SK-N-SH (cell line): ENCODE measurements around the gene MPV17. TPM values are rescaled to one million over a fixed set of nuclear protein-coding genes. Genes with fewer than 3 reads are reported as not detected.

Experiments
- CTCF ChIA-PET: fragments of 300-600, 350-600 bp; formaldehyde crosslinking; extraction: SDS; loops from one replicate; lab custom pipeline; 2021; lab: Yijun Ruan, JAX
- POLR2A ChIA-PET: fragments of 350-600 bp; sonication (Branson Sonifier 250); formaldehyde crosslinking; extraction: SDS; loops from one replicate; lab custom pipeline; 2020; ENCODE audit warnings: antibody characterized with exemption, inconsistent platforms; lab: Yijun Ruan, JAX
- DNase-seq: peaks from one replicate; pipeline ENCODE4 v3.0.0; 2012
- H2AFZ ChIP-seq: fragments of 200-600 bp; sonication (generic); 2 replicates; pipeline ENCODE4 v1.8.1; 2016; ENCODE audit warnings: antibody characterized with exemption, mild to moderate bottlenecking, low read depth
- H3F3A ChIP-seq: fragments of 200-600 bp; sonication (generic); replicated peaks from 2 replicates; pipeline ENCODE3; 2016; ENCODE audit warnings: antibody characterized with exemption, mild to moderate bottlenecking; ENCODE audit not compliant: insufficient read depth
- H3K27ac ChIP-seq, 2 experiments: fragments of 200-500 bp in 1 of 2; fragments of 200-600 bp in 1 of 2; sonication (Bioruptor generic) in 1 of 2; sonication (generic), shearing (Covaris generic) in 1 of 2; 2 replicates each; pipeline versions ENCODE4 v1.5.1 to v1.6.1; 2014 to 2016; ENCODE audit warnings: low read depth in 2 of 2, inconsistent platforms in 1 of 2, low read length in 1 of 2, mild to moderate bottlenecking in 1 of 2, mixed read lengths in 1 of 2
- H3K27me3 ChIP-seq: fragments of 200-600 bp; sonication (generic), shearing (Covaris generic); 2 replicates; pipeline ENCODE4 v1.6.1; 2016; ENCODE audit warnings: mixed run types; ENCODE audit not compliant: insufficient read depth
- H3K36me3 ChIP-seq, 2 experiments: fragments of 200-500 bp in 1 of 2; fragments of 200-600 bp in 1 of 2; sonication (Bioruptor generic) in 1 of 2; sonication (generic) in 1 of 2; replicated peaks in 1 of 2; 2 replicates each; pipeline versions ENCODE3 to v1.5.1; 2014 to 2016; ENCODE audit warnings: low read length in 1 of 2, mild to moderate bottlenecking in 1 of 2; ENCODE audit not compliant: insufficient read depth in 2 of 2, control insufficient read depth in 1 of 2
- H3K4me1 ChIP-seq, 2 experiments: fragments of 200-500 bp in 1 of 2; fragments of 200-600 bp in 1 of 2; sonication (Bioruptor generic) in 1 of 2; sonication (generic), shearing (Covaris generic) in 1 of 2; 2 replicates each; pipeline versions ENCODE4 v1.5.1 to v1.6.1; 2014 to 2016; ENCODE audit warnings: low read depth in 1 of 2, low read length in 1 of 2, mixed run types in 1 of 2; ENCODE audit not compliant: insufficient read depth in 2 of 2, control insufficient read depth in 1 of 2
- H3K4me2 ChIP-seq: fragments of 200-600 bp; sonication (generic), shearing (Covaris generic); 2 replicates; pipeline ENCODE4 v1.6.1; 2017; ENCODE audit warnings: mixed run types
- H3K4me3 ChIP-seq, 2 experiments: fragments of 200-500 bp in 1 of 2; fragments of 200-600 bp in 1 of 2; sonication (Bioruptor generic) in 1 of 2; sonication (generic), shearing (Covaris generic) in 1 of 2; 2 replicates each; pipeline versions ENCODE4 v1.5.1 to v1.8.1; 2014 to 2016; ENCODE audit warnings: low read depth in 2 of 2, inconsistent platforms in 1 of 2, low read length in 1 of 2, mild to moderate bottlenecking in 1 of 2, mixed read lengths in 1 of 2, moderate library complexity in 1 of 2
- H3K79me2 ChIP-seq: fragments of 200-600 bp; sonication (generic); 2 replicates; pipeline ENCODE4 v1.8.1; 2017; ENCODE audit warnings: mild to moderate bottlenecking; ENCODE audit not compliant: insufficient read depth
- H3K9ac ChIP-seq: fragments of 200-600 bp; sonication (generic); 2 replicates; pipeline ENCODE4 v1.6.1; 2017; ENCODE audit warnings: mixed run types
- H3K9me2 ChIP-seq: fragments of 200-600 bp; sonication (generic); 2 replicates; pipeline ENCODE4 v1.6.1; 2017; ENCODE audit warnings: mixed run types
- H3K9me3 ChIP-seq: fragments of 200-600 bp; sonication (generic); 2 replicates; pipeline ENCODE4 v1.6.1; 2017; ENCODE audit warnings: mixed run types, mild to moderate bottlenecking, moderate library complexity
- H4K20me1 ChIP-seq: fragments of 200-600 bp; sonication (generic); 2 replicates; pipeline ENCODE4 v1.6.1; 2017; ENCODE audit warnings: mild to moderate bottlenecking, mixed run types; ENCODE audit not compliant: insufficient read depth
- CHD2 ChIP-seq: fragments of 150-350 bp; IDR thresholded peaks from 2 replicates; pipeline ENCODE4 v1.6.1; 2018; ENCODE audit warnings: low read length; ENCODE audit not compliant: partially characterized antibody
- EP300 ChIP-seq, 2 experiments: IDR thresholded peaks; 2 replicates each; pipeline versions ENCODE4 v1.4.0 to v1.6.1; 2012; ENCODE audit warnings: borderline replicate concordance in 1 of 2, low read depth in 1 of 2, low read length in 1 of 2
- EZH2phosphoT487 ChIP-seq: fragments of 200-600 bp; sonication (generic); IDR thresholded peaks from 2 replicates; pipeline ENCODE4 v1.6.1; 2017; ENCODE audit warnings: low read depth, mixed run types, mild to moderate bottlenecking, antibody characterized with exemption, moderate library complexity, borderline replicate concordance
- FOXJ3 ChIP-seq: sonication (generic); formaldehyde crosslinking; IDR thresholded peaks from 2 replicates; pipeline ENCODE4 v1.5.1; 2020; ENCODE audit warnings: mild to moderate bottlenecking, missing genetic modification reagents
- FOXM1 ChIP-seq: IDR thresholded peaks from 2 replicates; pipeline ENCODE4 v1.4.0; 2012; ENCODE audit warnings: low read depth, mild to moderate bottlenecking
- GABPA ChIP-seq: IDR thresholded peaks from 2 replicates; pipeline ENCODE4 v1.4.0; 2012; ENCODE audit warnings: low read depth, mild to moderate bottlenecking
- JUND ChIP-seq: IDR thresholded peaks from 2 replicates; pipeline ENCODE4 v1.4.0; 2012
- MEF2A ChIP-seq: IDR thresholded peaks from 2 replicates; pipeline ENCODE4 v1.4.0; 2012; ENCODE audit warnings: low read depth, borderline replicate concordance
- POLR2AphosphoS5 ChIP-seq: IDR thresholded peaks from 2 replicates; pipeline ENCODE4 v1.6.1; 2012; ENCODE audit warnings: low read depth, low read length
- RCOR1 ChIP-seq: fragments of 150-350 bp; IDR thresholded peaks from 2 replicates; pipeline ENCODE4 v1.6.1; 2017; ENCODE audit warnings: antibody characterized with exemption, low read length
- RXRA ChIP-seq: IDR thresholded peaks from 2 replicates; pipeline ENCODE4 v1.4.0; 2012; ENCODE audit warnings: low read depth, mild to moderate bottlenecking, borderline replicate concordance
- TAF1 ChIP-seq: IDR thresholded peaks from 2 replicates; pipeline ENCODE4 v1.6.1; 2012; ENCODE audit warnings: low read depth, mild to moderate bottlenecking, low read length, moderate library complexity, borderline replicate concordance
- TCF12 ChIP-seq: IDR thresholded peaks from 2 replicates; pipeline ENCODE4 v1.4.0; 2012
- USF1 ChIP-seq: IDR thresholded peaks from 2 replicates; pipeline ENCODE4 v1.4.0; 2012; ENCODE audit warnings: low read depth, borderline replicate concordance
- WGBS: methylation state at CpG from one replicate; pipeline ENCODE4 v1.1.6; 2017; ENCODE audit warnings: low lambda C conversion rate; 5-methylcytosine and 5-hydroxymethylcytosine counted together
- polyA plus RNA-seq, 3 experiments: library from polyadenylated mRNA; depleted of rRNA; stranded (reverse); fragments of >200 nt; gene quantifications; 2 replicates each; pipeline ENCODE4 v1.2.3, GENCODE V29; 2012
- TF ChIP-seq, protein P1 (sequence below): IDR thresholded peaks from 2 replicates; pipeline ENCODE4 v1.4.0; 2012; ENCODE audit warnings: low read depth, borderline replicate concordance
- TF ChIP-seq, protein P2 (sequence below): IDR thresholded peaks from 2 replicates; pipeline ENCODE4 v1.6.1; 2012; ENCODE audit warnings: mild to moderate bottlenecking, low read depth, low read length, moderate library complexity
- TF ChIP-seq, protein P3 (sequence below): IDR thresholded peaks from 2 replicates; pipeline ENCODE4; 2012
- TF ChIP-seq, protein P4 (sequence below): fragments of 150-350 bp; IDR thresholded peaks from 2 replicates; pipeline ENCODE4 v1.6.1; 2017; ENCODE audit warnings: antibody characterized with exemption, low read length, low read depth, borderline replicate concordance

The MPV17 gene
- polyA plus RNA-seq, 1 of the 3 experiments (the other 2 are of a cell fraction), result 255 TPM

GRCh38 chr2:27270670-27271069, 52.2 kb downstream of the MPV17 start:
- Histone ChIP-seq H3K4me3 (no peak overlapping the region), H3K4me1 (no peaks in the 10 kb centered on the region), H3K27me3 (peaks cover 40% of the 10 kb centered on the region), H3K79me2 (no peaks in the 10 kb centered on the region), H3K9me3 (no peaks in the 10 kb centered on the region), H4K20me1 (no peaks in the 10 kb centered on the region), H3F3A (peaks cover under 1% of the 10 kb centered on the region), H3K4me2 (no peak overlapping the region), H3K9ac (no peak overlapping the region), H3K27ac (no peak overlapping the region), H2AFZ (no peak overlapping the region), H3K36me3 (no peaks in the 10 kb centered on the region), H3K9me2 (no peaks in the 10 kb centered on the region)
- ChIA-PET CTCF (interaction anchor here (0.8 to 14.1 kb wide), 5 partner anchors 15 to 309 kb away, joined by 3 to 392 read pairs (median 3); partner anchors contain the start of gene TRIM54), POLR2A (no interaction called here)
- no peak for TF ChIP-seq RCOR1
- no peak for TF ChIP-seq EZH2phosphoT487
- TF ChIP-seq RXRA, result no peak
- no peak for TF ChIP-seq FOXM1
- WGBS, result 70% methylated on average over 2 of the region's 2 CpGs
- DNase-seq, result no peak

GRCh38 chr2:27270131-27270530, 52.8 kb downstream of the MPV17 start:
- TF ChIP-seq FOXM1 (no peak), TCF12 (no peak), USF1 (no peak), GABPA (no peak), FOXJ3 (CRISPR knock-in tag) (no peak), CHD2 (no peak), POLR2AphosphoS5 (no peak), RCOR1 (no peak), JUND (no peak), EP300 (IDR thresholded peaks at IDR 0.05; ENCODE audit: borderline replicate concordance in 1 of 2, low read depth in 1 of 2, low read length in 1 of 2) (no peak), MEF2A (no peak), TAF1 (no peak)
- TF ChIP-seq, protein P1, sequence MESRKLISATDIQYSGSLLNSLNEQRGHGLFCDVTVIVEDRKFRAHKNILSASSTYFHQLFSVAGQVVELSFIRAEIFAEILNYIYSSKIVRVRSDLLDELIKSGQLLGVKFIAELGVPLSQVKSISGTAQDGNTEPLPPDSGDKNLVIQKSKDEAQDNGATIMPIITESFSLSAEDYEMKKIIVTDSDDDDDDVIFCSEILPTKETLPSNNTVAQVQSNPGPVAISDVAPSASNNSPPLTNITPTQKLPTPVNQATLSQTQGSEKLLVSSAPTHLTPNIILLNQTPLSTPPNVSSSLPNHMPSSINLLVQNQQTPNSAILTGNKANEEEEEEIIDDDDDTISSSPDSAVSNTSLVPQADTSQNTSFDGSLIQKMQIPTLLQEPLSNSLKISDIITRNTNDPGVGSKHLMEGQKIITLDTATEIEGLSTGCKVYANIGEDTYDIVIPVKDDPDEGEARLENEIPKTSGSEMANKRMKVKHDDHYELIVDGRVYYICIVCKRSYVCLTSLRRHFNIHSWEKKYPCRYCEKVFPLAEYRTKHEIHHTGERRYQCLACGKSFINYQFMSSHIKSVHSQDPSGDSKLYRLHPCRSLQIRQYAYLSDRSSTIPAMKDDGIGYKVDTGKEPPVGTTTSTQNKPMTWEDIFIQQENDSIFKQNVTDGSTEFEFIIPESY, result no peak
- TF ChIP-seq, protein P2, sequence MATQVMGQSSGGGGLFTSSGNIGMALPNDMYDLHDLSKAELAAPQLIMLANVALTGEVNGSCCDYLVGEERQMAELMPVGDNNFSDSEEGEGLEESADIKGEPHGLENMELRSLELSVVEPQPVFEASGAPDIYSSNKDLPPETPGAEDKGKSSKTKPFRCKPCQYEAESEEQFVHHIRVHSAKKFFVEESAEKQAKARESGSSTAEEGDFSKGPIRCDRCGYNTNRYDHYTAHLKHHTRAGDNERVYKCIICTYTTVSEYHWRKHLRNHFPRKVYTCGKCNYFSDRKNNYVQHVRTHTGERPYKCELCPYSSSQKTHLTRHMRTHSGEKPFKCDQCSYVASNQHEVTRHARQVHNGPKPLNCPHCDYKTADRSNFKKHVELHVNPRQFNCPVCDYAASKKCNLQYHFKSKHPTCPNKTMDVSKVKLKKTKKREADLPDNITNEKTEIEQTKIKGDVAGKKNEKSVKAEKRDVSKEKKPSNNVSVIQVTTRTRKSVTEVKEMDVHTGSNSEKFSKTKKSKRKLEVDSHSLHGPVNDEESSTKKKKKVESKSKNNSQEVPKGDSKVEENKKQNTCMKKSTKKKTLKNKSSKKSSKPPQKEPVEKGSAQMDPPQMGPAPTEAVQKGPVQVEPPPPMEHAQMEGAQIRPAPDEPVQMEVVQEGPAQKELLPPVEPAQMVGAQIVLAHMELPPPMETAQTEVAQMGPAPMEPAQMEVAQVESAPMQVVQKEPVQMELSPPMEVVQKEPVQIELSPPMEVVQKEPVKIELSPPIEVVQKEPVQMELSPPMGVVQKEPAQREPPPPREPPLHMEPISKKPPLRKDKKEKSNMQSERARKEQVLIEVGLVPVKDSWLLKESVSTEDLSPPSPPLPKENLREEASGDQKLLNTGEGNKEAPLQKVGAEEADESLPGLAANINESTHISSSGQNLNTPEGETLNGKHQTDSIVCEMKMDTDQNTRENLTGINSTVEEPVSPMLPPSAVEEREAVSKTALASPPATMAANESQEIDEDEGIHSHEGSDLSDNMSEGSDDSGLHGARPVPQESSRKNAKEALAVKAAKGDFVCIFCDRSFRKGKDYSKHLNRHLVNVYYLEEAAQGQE, result no peak
- TF ChIP-seq, protein P3, sequence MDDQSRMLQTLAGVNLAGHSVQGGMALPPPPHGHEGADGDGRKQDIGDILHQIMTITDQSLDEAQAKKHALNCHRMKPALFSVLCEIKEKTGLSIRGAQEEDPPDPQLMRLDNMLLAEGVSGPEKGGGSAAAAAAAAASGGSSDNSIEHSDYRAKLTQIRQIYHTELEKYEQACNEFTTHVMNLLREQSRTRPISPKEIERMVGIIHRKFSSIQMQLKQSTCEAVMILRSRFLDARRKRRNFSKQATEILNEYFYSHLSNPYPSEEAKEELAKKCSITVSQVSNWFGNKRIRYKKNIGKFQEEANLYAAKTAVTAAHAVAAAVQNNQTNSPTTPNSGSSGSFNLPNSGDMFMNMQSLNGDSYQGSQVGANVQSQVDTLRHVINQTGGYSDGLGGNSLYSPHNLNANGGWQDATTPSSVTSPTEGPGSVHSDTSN, result no peak
- TF ChIP-seq, protein P4, sequence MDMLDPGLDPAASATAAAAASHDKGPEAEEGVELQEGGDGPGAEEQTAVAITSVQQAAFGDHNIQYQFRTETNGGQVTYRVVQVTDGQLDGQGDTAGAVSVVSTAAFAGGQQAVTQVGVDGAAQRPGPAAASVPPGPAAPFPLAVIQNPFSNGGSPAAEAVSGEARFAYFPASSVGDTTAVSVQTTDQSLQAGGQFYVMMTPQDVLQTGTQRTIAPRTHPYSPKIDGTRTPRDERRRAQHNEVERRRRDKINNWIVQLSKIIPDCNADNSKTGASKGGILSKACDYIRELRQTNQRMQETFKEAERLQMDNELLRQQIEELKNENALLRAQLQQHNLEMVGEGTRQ, result no peak
- H3K9ac ChIP-seq, result no peak overlapping the region
- no peaks in the 10 kb centered on the region for H3K9me2 ChIP-seq
- no peaks in the 10 kb centered on the region for H3K36me3 ChIP-seq
- H3K27me3 ChIP-seq, result peaks cover 46% of the 10 kb centered on the region
- POLR2A ChIA-PET, result no interaction called here
- no peaks in the 10 kb centered on the region for H3K79me2 ChIP-seq
- no peak overlapping the region for H2AFZ ChIP-seq
- no peaks in the 10 kb centered on the region for H3K9me3 ChIP-seq
- H3K4me1 ChIP-seq, result peaks cover 0 to 4% of the 10 kb centered on the region in 2 experiments; a peak in 1 of 4 replicates
- WGBS, result 89% methylated on average over 3 of the region's 3 CpGs
- H3K27ac ChIP-seq, result no peak overlapping the region
- DNase-seq, result no peak
- H3K4me3 ChIP-seq, result no peak overlapping the region
- H3K4me2 ChIP-seq, result no peak overlapping the region
- H4K20me1 ChIP-seq, result no peaks in the 10 kb centered on the region
- peaks cover 6% of the 10 kb centered on the region for H3F3A ChIP-seq
- CTCF ChIA-PET, result interaction anchor here (0.8 to 14.1 kb wide), 6 partner anchors 14 to 309 kb away, joined by 3 to 392 read pairs (median 4); partner anchors contain the start of gene TRIM54
